PFSK-1 (cell line): ENCODE results near the gene KCNMA1.

Experiments used
- FOXP2 ChIP-seq: optimal IDR thresholded peaks from 2 replicates; pipeline ENCODE3; 2011; ENCODE audit warnings: borderline replicate concordance, control low read depth, inconsistent platforms; ENCODE audit not compliant: insufficient read depth; ENCODE audit errors: extremely low read length, extremely low read depth
- POLR2AphosphoS5 ChIP-seq: IDR thresholded peaks from 2 replicates; pipeline ENCODE4 v1.6.1; 2012; ENCODE audit warnings: low read depth, mild to moderate bottlenecking, control low read depth, low read length, moderate library complexity
- REST ChIP-seq, 2 experiments: IDR thresholded peaks; 2 replicates each; pipeline versions ENCODE4 v1.6.1 to v1.8.0; 2011 to 2012; ENCODE audit warnings: low read depth in 2 of 2, low read length in 2 of 2, control low read depth in 1 of 2, inconsistent platforms in 1 of 2, mild to moderate bottlenecking in 1 of 2, moderate library complexity in 1 of 2; ENCODE audit not compliant: insufficient read depth in 1 of 2
- SIN3A ChIP-seq: IDR thresholded peaks from 2 replicates; pipeline ENCODE4 v1.6.1; 2012; ENCODE audit warnings: mild to moderate bottlenecking, low read length, moderate library complexity, borderline replicate concordance; ENCODE audit not compliant: insufficient read depth
- TAF1 ChIP-seq: IDR thresholded peaks from 2 replicates; pipeline ENCODE4 v1.6.1; 2012; ENCODE audit warnings: low read length, control low read depth, borderline replicate concordance; ENCODE audit not compliant: insufficient read depth

The KCNMA1 gene

GRCh38 chr10:77266242-77266641 is 371.4 kb downstream of the KCNMA1 start:
- TF ChIP-seq REST (IDR thresholded peaks at IDR 0.05; ENCODE audit: insufficient read depth in 1 of 2, low read depth in 2 of 2, low read length in 2 of 2) (no peak), TAF1 (no peak), POLR2AphosphoS5 (no peak), SIN3A (no peak), FOXP2 (no peak)

GRCh38 chr10:77264527-77264926 is 373.1 kb downstream of the KCNMA1 start:
- TF ChIP-seq FOXP2 = no peak
- TF ChIP-seq TAF1 = no peak

GRCh38 chr10:77264107-77264506 is 373.5 kb downstream of the KCNMA1 start:
- TF ChIP-seq REST (IDR thresholded peaks at IDR 0.05; ENCODE audit: insufficient read depth in 1 of 2, low read depth in 2 of 2, low read length in 2 of 2) (no peak), FOXP2 (no peak), TAF1 (no peak), SIN3A (no peak), POLR2AphosphoS5 (no peak)

DNA sequence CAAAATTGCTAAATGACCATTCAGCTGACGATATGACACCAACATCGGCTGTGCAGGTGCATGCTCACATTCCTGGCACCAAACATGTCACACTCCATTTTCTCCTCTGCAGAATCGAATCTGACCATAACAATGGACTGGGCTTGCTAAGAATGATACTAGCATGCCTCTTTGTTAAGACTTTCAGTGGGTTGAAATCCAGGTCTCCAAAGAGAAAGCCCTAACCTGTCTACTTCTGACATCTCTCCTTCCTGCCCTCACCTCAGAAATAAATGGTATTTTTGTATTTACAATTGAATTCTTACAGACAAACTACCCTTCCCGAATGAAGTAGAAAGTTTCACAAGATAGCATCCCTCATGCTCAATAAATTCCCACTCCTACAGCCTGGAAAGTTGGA is 373.9 kb downstream of the KCNMA1 start:
- TF ChIP-seq SIN3A = no peak
- no peak for TF ChIP-seq POLR2AphosphoS5
- TF ChIP-seq TAF1 = no peak

DNA sequence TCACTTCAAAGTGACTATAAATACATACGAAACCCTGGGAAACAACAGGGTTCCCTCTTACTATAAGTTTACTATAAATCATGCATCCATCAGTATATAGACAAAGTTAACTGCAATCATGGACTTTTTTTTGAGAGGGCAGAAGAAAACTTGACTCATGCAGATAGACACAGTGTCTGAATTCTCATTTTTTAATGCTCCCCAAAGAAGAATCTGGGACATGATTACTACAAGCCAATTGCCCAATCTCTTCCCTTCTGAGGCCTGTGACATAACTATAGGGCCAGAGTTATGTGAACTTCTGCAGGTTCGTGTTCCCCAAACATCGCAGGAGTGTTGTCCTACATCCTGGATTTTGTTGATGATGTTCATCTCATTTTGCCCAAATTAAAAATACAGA is 376.5 kb downstream of the KCNMA1 start:
- no peak for TF ChIP-seq REST (IDR thresholded peaks at IDR 0.05; ENCODE audit: insufficient read depth in 1 of 2, low read depth in 2 of 2, low read length in 2 of 2)

DNA sequence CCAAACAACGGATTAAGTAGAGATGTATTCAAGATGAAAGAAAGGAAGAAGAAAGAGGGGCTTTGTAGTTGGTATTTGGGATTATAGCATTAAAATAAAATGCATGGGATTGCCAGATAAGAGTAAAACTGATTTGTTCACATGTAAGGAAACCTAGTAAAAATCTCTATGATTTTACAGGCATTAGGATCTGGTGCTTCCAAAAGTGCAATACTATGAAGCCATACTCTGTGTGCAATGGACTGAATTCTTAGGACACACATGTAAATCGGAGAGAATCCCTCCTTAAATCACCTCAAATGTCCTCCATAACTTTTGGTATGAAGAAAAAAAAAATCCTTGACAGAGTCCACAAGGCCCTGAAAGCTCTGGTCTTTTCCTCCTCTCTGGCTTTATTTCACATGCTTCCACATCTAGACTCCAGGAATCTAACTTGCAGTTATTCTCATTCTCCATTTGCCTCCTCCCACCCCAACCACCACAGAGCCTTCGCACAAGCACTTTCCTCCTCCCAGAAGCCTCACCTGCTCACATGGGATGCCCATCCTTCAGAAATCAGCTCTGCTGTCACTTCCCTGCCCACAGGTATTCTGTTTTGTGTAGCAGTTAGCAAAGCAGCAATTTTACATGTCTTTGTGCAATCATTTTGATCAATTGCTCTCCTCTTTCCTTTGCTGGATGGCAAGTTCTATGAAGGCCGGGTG is 378.3 kb downstream of the KCNMA1 start:
- no peak for TF ChIP-seq FOXP2
- no peak for TF ChIP-seq REST (IDR thresholded peaks at IDR 0.05; ENCODE audit: insufficient read depth in 1 of 2, low read depth in 2 of 2, low read length in 2 of 2)
- no peak for TF ChIP-seq TAF1
- no peak for TF ChIP-seq SIN3A
- TF ChIP-seq POLR2AphosphoS5 = no peak
